Hippocampal formation (tissue), 2 donors: ENCODE data around the gene DNAAF2.
"Not testable (repeated sequence)": the region's sequence is repeated elsewhere in the genome, so short reads cannot be mapped to it uniquely, and the experiment has no call there.

Experiments used
- DNase-seq, 2 donors: peaks; one replicate each; lab custom pipeline; 2025; lab: John Stamatoyannopoulos, UW

DNAAF2 gene

DNA sequence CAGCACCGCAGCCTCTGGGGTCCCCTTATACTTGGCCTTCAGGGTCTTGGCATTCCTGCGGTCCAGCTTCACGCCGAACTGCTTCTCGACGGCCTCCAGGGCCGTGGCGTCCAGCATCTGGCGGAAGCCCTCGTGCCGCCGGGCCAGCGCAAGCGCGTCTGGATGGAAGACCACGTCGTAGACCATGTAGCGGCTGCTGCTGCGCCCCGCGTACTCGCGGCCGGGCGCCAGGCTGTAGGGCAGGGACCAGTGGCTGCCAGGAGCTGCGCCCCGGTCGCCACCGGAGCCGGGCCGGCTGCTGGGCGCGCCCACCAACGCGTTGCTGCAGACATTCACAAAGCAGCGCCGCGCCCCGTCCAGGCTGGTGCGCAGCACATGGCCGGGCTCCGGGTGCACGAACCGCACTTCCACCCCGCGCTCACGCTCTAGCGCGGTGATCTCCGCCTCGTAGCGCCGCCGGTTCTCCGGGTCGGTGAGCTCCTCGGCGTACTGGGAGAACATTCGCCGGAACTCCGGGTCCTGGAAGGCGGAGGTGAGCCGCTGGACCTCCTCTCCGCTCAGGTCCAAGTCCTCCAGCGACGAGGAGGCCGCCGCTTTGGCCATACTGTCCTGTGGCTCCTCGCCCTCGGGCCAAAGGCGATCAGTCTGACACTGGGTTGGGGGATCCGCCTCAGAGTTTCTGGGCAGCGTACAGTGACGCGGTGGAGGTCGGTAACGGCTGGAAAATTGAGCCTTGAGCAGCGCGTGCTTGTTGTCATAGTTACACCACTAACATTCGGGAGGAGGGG, at the start of gene DNAAF2:
TSS of gene DNAAF2 (minus strand) at position 698 of the 788 bp plus-strand sequence. CDS start at position 603, 95 bp downstream.
- peak in 1 of 2 donors; percentile 21 for DNase-seq

- no peak for DNase-seq
Measured at GRCh38 chr14:49679271-49679670, 44.2 kb upstream of the DNAAF2 start.

GRCh38 chr14:49677643-49678042, 42.6 kb upstream of the DNAAF2 start:
- DNase-seq, result no peak

DNA sequence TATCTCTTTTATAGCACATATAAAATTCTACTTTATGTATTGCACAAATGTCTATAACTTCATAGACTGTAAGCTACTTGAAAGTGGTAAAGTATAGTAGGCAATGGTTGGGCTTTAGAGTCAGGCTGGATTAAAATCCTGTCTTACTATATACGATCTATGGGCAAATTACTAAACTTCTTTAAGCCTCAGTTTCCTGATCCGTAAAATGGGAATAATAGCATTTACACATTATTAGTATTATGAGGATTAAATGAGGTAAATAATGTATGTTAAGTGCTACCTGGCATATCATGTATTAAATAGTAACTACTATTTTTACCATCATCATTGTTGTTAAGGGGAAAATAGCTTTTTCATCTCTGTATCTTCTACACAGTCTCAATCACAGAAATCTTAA, 38.5 kb upstream of the DNAAF2 start:
- no peak for DNase-seq

GRCh38 chr14:49670475-49670874, 35.4 kb upstream of the DNAAF2 start:
- DNase-seq, result no peak

DNA sequence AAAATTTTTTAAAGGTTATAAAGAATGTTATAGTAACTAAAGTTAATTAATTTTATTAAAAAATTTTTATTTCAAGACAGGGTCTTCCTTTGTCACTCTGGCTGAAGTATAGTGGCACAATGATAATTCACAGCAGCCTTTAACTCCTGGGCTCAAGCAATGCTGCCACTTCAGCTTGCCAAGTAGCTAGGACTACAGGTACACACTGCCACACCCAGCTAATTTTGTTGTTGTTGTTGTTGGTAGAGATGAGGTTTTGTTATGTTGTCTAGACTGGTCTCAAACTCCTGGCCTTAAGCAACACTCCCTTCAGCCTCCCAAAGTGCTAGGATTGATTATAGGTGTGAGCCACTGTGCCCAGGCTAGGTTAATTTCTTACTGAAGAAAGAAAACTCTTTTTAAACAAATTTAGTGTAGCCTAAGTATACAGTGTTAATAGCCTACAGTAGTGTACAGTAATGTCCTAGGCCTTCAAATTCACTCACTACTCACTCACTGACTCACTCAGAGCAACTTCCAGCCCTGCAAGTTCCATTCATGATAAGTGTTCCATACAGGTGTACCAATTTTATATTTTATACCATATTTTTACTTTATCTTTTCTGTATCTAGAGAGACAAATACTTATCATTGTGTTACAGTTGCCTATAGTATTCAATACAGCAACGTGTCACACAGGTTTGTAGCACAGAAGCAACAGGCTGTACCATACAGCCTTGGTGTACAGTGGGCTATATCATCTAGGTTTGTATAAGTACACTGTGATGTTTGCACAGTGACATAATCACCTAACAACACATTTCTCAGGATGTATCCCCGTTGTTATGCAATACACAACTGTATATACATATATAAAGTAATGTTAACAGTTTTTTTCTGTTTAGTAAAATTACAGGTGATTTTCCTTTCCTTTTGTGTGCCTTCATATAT, 24.7 kb upstream of the DNAAF2 start:
- DNase-seq, result no peak

DNA sequence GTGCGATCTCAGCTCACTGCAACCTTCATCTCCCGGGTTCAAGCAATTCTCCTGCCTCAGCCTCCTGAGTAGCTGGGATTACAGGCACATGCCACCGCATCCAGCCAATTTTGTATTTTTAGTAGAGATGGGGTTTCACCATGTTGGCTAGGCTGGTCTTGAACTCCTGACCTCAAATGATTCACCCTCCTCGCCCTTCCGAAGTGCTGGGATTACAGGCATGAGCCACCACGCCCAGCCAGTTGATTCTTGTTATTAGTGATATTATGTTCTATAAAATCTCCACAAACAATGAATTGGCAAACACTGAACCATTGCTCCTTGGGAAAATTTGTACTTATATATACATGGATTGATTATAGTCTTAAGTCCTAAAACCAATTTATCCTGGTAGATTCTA, 22.5 kb upstream of the DNAAF2 start:
- not testable (repeated sequence) for DNase-seq

DNA sequence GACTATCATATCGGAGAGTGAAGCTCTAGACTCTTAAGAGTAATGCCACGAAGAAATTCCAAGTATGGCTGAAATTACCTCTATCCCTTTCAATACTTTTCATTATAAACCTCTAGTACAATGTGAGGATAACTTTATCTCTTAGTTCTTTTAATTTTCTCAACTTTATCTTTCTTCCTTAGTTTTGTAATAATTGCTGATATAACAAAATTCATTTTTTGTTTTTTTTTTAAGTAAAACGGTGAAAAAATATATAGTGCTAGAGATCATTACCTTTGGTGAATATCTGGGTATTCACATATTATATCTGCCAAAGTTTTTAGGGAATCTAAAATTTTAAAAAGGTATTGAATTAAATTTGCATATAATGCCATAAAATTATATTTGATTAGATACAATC, 19.5 kb upstream of the DNAAF2 start:
- DNase-seq, result no peak

GRCh38 chr14:49653508-49653907, 18.5 kb upstream of the DNAAF2 start:
- DNase-seq, result no peak

- no peak for DNase-seq
Measured at GRCh38 chr14:49642163-49642562, 7.1 kb upstream of the DNAAF2 start.

GRCh38 chr14:49641697-49642129, 6.7 kb upstream of the DNAAF2 start:
- DNase-seq, result no peak

- DNase-seq, result no peak
Measured at GRCh38 chr14:49640540-49641417, 5.7 kb upstream of the DNAAF2 start.

DNA sequence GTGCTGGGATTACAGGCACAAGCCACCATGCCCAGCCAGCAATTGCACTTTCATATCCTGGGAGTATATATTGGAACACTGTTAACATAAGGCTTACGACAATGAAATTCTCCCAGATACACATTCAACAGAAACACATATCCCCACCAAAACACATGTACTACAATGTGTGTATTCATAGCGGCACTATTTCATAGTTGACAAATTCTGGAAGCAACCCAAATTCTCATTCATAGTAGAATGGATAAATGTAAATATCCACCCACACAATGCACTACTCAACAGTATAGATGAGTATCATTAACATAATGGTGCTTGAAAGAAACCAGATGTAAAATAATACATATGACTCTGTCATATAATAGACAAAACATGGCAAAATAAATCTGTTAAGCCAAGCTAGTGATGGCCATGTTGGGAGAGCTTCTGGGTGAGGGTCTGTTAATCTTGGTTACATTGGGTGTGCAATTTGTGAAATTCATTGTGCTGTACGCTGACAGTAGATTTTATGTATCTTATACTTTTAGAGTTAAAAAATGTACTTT, 2.6 kb upstream of the DNAAF2 start:
- DNase-seq, result no peak

DNA sequence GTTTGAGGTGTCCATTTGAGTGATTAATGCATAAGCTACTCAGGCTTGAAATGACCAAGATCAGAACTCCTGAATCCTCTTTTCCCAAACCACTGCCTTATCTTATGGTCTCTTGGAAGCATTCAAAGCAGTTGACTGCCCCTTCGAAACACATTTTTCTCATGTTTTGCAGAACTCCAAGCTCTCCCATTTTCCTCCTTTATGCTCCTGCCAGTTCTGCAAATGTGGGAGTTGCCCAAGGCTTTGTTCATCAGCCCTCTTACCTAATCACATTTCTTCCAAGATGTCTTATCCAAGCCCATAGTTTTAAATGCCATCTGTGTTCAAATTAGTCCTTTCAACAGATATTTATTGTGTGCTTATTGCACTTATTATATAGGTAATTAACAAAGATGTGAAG, 1.8 kb upstream of the DNAAF2 start:
- no peak for DNase-seq

GRCh38 chr14:49633640-49634546, 1.2 kb downstream of the DNAAF2 start:
- peak; percentile 86 to 96 for DNase-seq

DNA sequence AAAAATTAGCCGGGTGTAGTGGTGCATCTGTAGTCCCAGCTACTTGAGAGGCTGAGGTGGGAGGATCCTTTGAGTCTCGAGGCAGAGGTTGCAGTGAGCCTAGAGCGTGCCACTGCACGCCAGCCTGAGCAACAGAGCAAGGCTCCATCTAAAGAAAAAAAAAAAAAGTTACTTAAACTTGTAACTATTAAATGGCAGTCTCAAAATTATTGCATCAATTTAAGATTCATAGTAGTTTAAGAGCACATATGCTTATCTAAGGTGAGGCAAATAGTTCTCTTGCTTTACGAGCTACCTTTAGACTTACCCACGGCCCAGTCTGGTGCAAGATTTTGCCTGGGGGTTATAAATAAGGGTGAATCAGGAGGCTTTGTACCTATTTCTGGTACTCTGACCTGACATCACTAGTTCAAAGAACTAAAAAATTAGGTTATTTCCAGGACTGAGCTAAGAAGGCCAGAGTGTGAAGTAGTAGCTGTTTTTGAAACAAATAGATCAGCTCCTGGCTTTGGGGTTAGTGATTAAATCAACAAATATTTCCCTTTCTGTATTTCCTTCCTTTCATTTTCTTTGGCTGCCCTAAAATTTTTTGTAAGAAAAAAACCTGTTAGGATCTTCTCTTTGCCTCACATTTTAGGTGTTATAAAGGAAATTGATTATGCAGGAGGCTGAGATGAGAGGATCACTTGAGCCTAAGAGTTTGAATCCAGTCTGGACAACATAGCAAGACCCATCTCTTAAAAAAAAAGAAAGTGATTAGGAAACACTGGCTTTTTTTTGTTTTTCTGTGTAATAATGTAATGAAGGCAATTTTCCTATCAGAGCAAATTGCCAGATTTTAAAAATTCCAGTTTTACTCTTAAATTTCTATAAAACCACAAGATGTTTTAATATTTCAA, 10.9 kb downstream of the DNAAF2 start:
- no peak for DNase-seq

- DNase-seq, result no peak
Measured at GRCh38 chr14:49623387-49623786, 11.7 kb downstream of the DNAAF2 start.

DNA sequence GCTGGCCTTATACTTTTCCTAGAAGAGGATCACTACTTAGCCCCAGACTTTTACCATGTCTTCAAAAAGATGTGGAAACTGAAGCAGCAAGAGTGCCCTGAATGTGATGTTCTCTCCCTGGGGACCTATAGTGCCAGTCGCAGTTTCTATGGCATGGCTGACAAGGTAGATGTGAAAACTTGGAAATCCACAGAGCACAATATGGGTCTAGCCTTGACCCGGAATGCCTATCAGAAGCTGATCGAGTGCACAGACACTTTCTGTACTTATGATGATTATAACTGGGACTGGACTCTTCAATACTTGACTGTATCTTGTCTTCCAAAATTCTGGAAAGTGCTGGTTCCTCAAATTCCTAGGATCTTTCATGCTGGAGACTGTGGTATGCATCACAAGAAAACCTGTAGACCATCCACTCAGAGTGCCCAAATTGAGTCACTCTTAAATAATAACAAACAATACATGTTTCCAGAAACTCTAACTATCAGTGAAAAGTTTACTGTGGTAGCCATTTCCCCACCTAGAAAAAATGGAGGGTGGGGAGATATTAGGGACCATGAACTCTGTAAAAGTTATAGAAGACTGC, 12.9 kb downstream of the DNAAF2 start:
- no peak for DNase-seq
